Motor neuron (in vitro differentiated cells): ENCODE results near the gene ADAMTS15. TPM values are rescaled to one million over a fixed set of nuclear protein-coding genes. Genes with fewer than 3 reads are reported as not detected.
A peak's percentile ranks its signal among the peaks of the same experiment; 100 is the strongest.

ENCODE experiments used
- ATAC-seq, 8 experiments: fragments of 200-7000 bp; cut with Tn5 transposase; replicated peaks in 6 of 8; 2 replicates each; pipeline ENCODE4 v1.8.0; 2021; ENCODE audit warnings: mild to moderate bottlenecking in 8 of 8, moderate library complexity in 8 of 8
- H3K27ac ChIP-seq, 2 donors: fragments of 250-450 bp; sonication (Bioruptor Pico); 2 replicates each; pipeline ENCODE4 v1.9.0; 2021; ENCODE audit warnings: antibody characterized with exemption in 2 of 2, mild to moderate bottlenecking in 2 of 2, moderate library complexity in 1 of 2
- H3K4me1 ChIP-seq, 2 donors: fragments of 250-450 bp; sonication (Bioruptor Pico); replicated peaks in 1 of 2; 2 replicates each; pipeline ENCODE4 v1.6.1; 2021; ENCODE audit warnings: antibody characterized with exemption in 2 of 2, mild to moderate bottlenecking in 2 of 2, moderate library complexity in 1 of 2
- H3K4me3 ChIP-seq, 5 donors: fragments of 250-450 bp; sonication (Bioruptor Pico); 2 replicates each; pipeline ENCODE4 v1.9.0; 2021; ENCODE audit warnings: antibody characterized with exemption in 5 of 5, mild to moderate bottlenecking in 5 of 5, moderate library complexity in 4 of 5
- WGBS, 10 experiments: fragments of 450-650 bp; shearing (Covaris generic); methylation state at CpG; one replicate each; pipeline ENCODE4 v1.0.0; 2022; 5-methylcytosine and 5-hydroxymethylcytosine counted together
- in situ Hi-C, 9 experiments: fragments of 400-800 bp; cut with MboI; loops; one replicate each; pipeline ENCODE4 v1.15.0; 2021; ENCODE audit warnings: low sequenced_read_pairs in 9 of 9, low pct_unique_long_range_greater_than_20kb in 2 of 9; ENCODE audit not compliant: unreplicated experiment in 9 of 9
- total RNA-seq, 8 experiments: library from RNA; unstranded; fragments of 300-600 nt; gene quantifications; 2 replicates each; pipeline versions ENCODE4 v1.2.3 to v1.2.4, GENCODE V29; 2022

The ADAMTS15 gene
- total RNA-seq, 8 experiments from 2014 or later, result 0.52 to 55.3 (median 1.1) TPM

DNA sequence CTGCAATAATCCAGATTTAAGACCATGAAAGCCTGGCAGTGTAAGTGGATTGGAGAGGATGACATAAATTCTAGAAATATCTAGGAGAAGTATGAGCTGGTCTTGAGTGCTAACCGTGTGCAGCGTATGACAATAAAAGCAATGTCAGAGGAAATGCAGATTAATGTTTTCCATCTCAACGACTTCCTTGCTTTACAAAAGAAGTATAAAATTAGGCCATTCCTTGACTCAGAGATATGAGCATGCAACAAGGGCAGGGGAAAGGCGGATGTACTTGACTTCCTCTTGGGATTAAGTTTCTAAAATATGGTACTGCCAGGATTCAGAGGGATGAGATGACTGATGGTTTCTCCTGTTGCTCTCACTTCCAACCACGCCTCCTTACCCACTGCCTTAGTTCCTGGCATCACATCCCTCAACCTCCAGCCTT lies 32.3 kb downstream of the ADAMTS15 start:
- in situ Hi-C loops, result no loop called here
- Histone ChIP-seq H3K27ac (no peak overlapping the region), H3K4me3 (no peak overlapping the region), H3K4me1 (peaks cover 15 to 20% of the 10 kb centered on the region in 2 donors)
- 3 to 100% (median 77%) methylated on average over 1 to 5 of the region's 5 CpGs for WGBS, 10 experiments
- peak in 2 of 8 experiments; percentile 5 to 10 for ATAC-seq

GRCh38 chr11:130483124-130483523 lies 34.7 kb downstream of the ADAMTS15 start:
- ATAC-seq, result no peak
- H3K27ac ChIP-seq, result no peak overlapping the region
- no peak overlapping the region for H3K4me3 ChIP-seq
- in situ Hi-C loops, result no loop called here
- peaks cover 8 to 11% of the 10 kb centered on the region in 2 donors for H3K4me1 ChIP-seq
- WGBS, 10 experiments, result 60 to 89% (median 83%) methylated on average over 1 to 5 of the region's 5 CpGs; no CpG with 5 or more reads in 5 of the 10 experiments

- in situ Hi-C loops, result no loop called here
- ATAC-seq, result no peak
- WGBS, 10 experiments, result 40 to 95% (median 90%) methylated on average over 1 to 9 of the region's 14 CpGs; no CpG with 5 or more reads in 5 of the 10 experiments
- H3K27ac ChIP-seq, result no peak overlapping the region
- H3K4me1 ChIP-seq, result no peaks in the 10 kb centered on the region
- no peak overlapping the region for H3K4me3 ChIP-seq
These were observed 37.5 kb downstream of the ADAMTS15 start for GRCh38 chr11:130485983-130486382.

DNA sequence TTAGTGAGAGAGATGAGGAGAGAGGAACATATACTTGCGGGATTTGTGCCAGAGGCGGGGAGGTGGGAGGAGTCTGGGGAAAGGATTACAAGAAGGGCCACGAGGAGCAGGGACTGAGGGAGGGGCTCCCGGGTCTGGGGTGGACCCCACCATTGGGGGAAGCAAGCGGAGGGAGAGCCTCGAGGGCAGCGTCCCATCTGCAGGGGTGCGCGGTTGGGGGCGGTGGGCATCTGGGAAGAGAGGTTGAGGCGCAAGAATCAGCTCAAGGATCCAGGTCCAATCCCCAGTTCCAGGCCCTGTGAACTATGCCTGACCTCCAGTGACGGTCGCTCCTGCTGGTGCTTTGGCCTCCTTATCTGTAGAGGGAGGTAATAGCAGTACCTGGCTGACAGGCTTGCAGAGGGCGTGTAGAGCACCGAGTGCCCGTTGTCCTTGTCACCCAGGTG lies 38.0 kb downstream of the ADAMTS15 start:
- Histone ChIP-seq H3K27ac (no peak overlapping the region), H3K4me1 (no peaks in the 10 kb centered on the region), H3K4me3 (no peak overlapping the region)
- in situ Hi-C loops, result no loop called here
- no CpG with 5 or more reads among the region's 16 CpGs for WGBS, 10 experiments
- no peak for ATAC-seq

DNA sequence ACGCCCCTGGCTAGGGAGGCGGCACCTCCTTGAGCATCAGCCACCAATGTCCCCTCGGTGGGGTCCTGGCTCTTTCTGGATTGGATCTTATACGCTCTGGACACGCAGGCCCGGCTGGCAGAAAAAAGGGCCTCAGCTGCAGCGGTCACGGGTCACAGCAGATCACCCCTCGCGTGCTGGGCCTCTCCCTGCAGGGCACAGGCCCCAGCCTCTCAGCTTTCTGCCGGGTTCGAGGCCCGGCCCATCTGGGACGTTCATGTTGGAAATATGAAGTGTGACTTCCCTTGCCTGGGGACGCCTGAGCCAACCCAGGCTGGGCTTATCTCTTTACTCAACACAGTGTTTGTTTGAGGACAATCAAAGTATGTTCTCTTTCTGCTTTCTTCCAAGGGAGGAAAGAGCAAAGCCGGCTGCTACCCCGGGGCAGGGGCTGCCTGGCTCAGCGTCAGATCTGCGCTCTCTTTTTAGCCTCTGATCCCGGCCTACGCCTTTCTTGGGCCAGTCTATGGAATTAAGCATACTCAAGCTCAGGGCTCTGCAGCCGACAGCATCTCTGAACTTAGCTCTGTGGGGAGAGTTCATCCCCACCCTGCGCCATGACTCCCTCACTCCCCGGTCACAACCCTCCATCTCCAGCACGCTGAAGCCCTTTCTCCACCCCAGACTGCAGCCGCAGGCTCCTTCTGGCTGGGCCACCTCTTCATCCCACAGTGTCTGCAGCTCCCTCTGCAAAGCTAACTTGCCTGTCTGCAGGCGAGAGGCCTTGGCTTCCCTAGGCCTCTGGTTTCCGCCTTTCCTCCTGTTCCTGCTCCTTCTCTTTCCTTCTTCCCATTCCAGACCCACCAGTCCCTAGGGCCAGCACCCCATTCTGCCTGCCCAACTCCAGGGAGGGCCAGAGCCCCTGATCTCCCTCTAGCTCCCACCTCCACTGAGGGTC lies 38.8 kb downstream of the ADAMTS15 start:
- no peak for ATAC-seq
- Histone ChIP-seq H3K4me3 (no peak overlapping the region), H3K4me1 (no peaks in the 10 kb centered on the region), H3K27ac (no peak overlapping the region)
- in situ Hi-C loops, result no loop called here
- WGBS, 10 experiments, result 60 to 97% (median 90%) methylated on average over 4 to 11 of the region's 28 CpGs; no CpG with 5 or more reads in 3 of the 10 experiments

DNA sequence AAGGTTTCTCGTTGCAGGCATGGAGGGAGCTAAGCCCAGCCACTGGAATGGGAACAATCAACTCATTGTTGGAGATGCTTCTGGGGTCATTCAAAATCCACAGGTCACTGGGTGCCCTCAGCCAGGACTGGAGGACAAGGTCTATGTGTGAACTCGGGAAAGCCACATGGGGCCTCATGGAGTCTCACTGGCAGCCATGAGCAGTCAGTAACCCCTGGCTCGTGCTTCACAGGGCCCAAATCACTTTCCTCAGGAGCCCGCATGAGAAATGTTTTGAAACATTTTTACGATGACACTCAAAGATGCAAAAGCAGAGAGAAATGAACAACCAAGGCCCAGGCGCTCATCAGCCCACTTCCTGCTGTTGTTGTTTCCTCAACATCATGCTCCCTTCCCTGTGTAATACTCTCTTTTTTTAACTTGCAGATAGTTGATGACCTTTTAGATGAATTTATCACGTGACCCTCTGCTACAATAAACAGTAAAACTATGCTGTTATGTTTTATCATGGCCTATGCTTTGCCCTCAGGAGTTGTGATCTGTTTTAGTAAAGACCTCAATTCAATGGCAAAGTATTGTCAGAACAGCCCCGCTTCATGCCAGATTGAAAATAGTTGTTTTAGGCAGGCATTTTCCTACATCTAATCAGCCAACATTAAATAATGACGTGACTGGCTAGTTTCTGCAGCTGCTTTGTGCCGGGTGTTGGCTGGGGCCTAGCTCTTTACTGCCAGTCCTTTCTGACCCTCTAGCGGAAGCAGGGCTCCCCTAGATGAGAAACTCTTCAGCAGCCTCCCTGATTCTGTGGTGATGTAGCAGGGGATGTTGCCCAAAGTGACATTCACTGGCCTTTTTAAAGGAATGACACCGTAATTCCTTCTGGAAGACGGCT lies 39.7 kb downstream of the ADAMTS15 start:
- Histone ChIP-seq H3K27ac (no peak overlapping the region), H3K4me1 (no peaks in the 10 kb centered on the region), H3K4me3 (no peak overlapping the region)
- 46 to 98% (median 87%) methylated on average over 4 to 11 of the region's 13 CpGs for WGBS, 10 experiments
- in situ Hi-C loops, result no loop called here
- ATAC-seq, result no peak

- WGBS, 10 experiments, result 61 to 94% (median 87%) methylated on average over 3 to 5 of the region's 5 CpGs; no CpG with 5 or more reads in 1 of the 10 experiments
- in situ Hi-C loops, result no loop called here
- H3K27ac ChIP-seq, result no peak overlapping the region
- no peak for ATAC-seq
- no peaks in the 10 kb centered on the region for H3K4me1 ChIP-seq
- H3K4me3 ChIP-seq, result no peak overlapping the region
These were observed 40.6 kb downstream of the ADAMTS15 start for GRCh38 chr11:130488848-130489584.

DNA sequence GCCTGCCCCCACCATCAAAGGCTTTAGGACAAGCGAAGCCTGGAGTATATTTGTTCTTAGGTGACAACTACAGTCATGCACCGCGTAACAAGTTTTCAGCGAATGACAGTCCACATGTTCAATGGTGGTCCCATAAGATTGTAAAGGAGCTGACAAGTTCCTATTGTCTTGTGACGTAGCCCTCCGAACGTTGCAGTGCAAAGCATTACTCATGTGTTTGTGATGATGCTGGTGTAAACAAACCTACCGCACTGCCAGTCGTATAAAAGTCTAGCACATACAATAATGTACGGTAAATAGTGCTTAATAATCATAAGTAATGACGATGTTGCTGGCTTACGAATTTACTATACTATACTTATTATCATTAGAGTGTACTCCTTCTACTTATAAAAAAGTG lies 41.3 kb downstream of the ADAMTS15 start:
- 80 to 100% (median 91%) methylated on average over 1 to 9 of the region's 12 CpGs; no CpG with 5 or more reads in 2 of the 10 experiments for WGBS, 10 experiments
- no peak for ATAC-seq
- H3K4me1 ChIP-seq, result no peaks in the 10 kb centered on the region
- H3K4me3 ChIP-seq, result no peak overlapping the region
- in situ Hi-C loops, result no loop called here
- H3K27ac ChIP-seq, result no peak overlapping the region

- H3K4me3 ChIP-seq, result no peak overlapping the region
- ATAC-seq, result no peak
- WGBS, 10 experiments, result 54 to 100% (median 86%) methylated on average over 1 to 7 of the region's 7 CpGs
- no peaks in the 10 kb centered on the region for H3K4me1 ChIP-seq
- in situ Hi-C loops, result no loop called here
- H3K27ac ChIP-seq, result no peak overlapping the region
These were observed 42.4 kb downstream of the ADAMTS15 start for GRCh38 chr11:130490682-130491449.

DNA sequence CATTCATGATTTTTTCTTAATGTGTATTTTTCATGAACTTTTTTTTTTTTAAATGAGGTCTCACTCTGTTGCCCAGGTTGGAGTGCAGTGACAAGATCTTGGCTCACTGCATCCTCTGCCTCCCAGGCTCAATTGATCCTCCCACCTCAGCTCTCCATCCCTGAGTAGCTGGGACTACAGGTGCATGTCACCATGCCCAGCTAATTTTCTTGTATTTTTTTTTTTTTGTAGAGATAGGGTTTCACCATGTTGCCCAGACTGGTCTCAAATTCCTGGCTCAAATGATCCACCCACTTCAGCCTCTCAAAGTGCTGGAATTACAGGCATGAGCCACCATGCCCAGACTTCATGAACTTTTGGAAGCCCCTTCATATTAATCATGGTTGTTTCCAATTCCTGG lies 49.7 kb downstream of the ADAMTS15 start:
- ATAC-seq, result no peak
- Histone ChIP-seq H3K4me3 (no peak overlapping the region), H3K4me1 (no peaks in the 10 kb centered on the region), H3K27ac (no peak overlapping the region)
- in situ Hi-C loops, result no loop called here

- no peak overlapping the region for H3K27ac ChIP-seq
- no peaks in the 10 kb centered on the region for H3K4me1 ChIP-seq
- in situ Hi-C loops, result no loop called here
- no peak for ATAC-seq
- no peak overlapping the region for H3K4me3 ChIP-seq
These were observed 51.4 kb downstream of the ADAMTS15 start for GRCh38 chr11:130499828-130500227.

DNA sequence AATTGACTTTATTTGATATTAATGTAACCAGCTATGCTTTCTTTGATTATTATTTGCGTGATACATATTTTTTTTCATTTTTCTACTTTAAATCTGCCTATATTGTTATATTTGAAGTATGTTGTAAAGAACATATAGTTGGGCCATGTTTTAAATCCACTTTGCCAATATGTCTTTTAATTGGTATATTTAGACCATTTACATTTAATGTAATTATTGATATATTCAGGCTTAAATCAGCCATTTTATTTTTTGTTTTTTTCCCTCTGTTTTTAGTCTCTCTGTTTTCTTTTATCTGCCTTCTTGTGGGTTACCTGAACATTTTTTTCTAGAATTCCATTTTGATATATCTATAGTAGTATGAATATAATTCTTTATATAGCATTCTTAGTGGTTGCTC lies 55.9 kb downstream of the ADAMTS15 start:
- 85 to 100% (median 100%) methylated on average over 1 of the region's 1 CpG for WGBS, 10 experiments
- Histone ChIP-seq H3K4me1 (no peaks in the 10 kb centered on the region), H3K4me3 (no peak overlapping the region), H3K27ac (no peak overlapping the region)
- ATAC-seq, result no peak
- in situ Hi-C loops, result no loop called here
